ENCODE data around the gene PRSS8. TPM values are rescaled to one million over a fixed set of nuclear protein-coding genes. Genes with fewer than 3 reads are reported as not detected.
"Not testable (repeated sequence)": the region's sequence is repeated elsewhere in the genome, so short reads cannot be mapped to it uniquely, and the experiment has no call there.

Gene PRSS8
- total RNA-seq, 1 donor from 2014 or later: 103 TPM

- Histone ChIP-seq H3K4me1 (peaks cover 33% of the 10 kb centered on the region), H3K27ac (peak within 1 kb of the TSS; percentile 96), H3K4me3 (peak within 1 kb of the TSS; percentile 83), H3K9me3 (no peaks in the 10 kb centered on the region), H3K36me3 (peaks cover 28% of the 10 kb centered on the region), H3K27me3 (no peaks in the 10 kb centered on the region)
- ATAC-seq (peak; percentile 90), DNase-seq (peak; percentile 95)
- intact Hi-C loops (cut with DNase I): no loop called here
- no peak for TF ChIP-seq CTCF (IDR thresholded peaks at IDR 0.05)
Measured at GRCh38 chr16:31179747-31180459, 44.4 kb upstream of the PRSS8 start, which contains the start of gene FUS. Gene FUS (plus strand): TSS chr16:31180139. CDS start chr16:31180215, 76 bp downstream.

GRCh38 chr16:31179219-31179746, 43.8 kb upstream of the PRSS8 start:
- peak overlapping the region; percentile 83 for H3K4me3 ChIP-seq
- peak overlapping the region; percentile 96 for H3K27ac ChIP-seq
- intact Hi-C loops (cut with DNase I): no loop called here
- no peaks in the 10 kb centered on the region for H3K9me3 ChIP-seq
- H3K27me3 ChIP-seq: no peaks in the 10 kb centered on the region
- no peak for TF ChIP-seq CTCF (IDR thresholded peaks at IDR 0.05)
- H3K36me3 ChIP-seq: peaks cover 22% of the 10 kb centered on the region
- peaks cover 33% of the 10 kb centered on the region for H3K4me1 ChIP-seq
- DNase-seq (no peak), ATAC-seq (no peak)

GRCh38 chr16:31177136-31177535, 41.6 kb upstream of the PRSS8 start:
- peak; percentile 68 for DNase-seq
- H3K4me1 ChIP-seq: peaks cover 21% of the 10 kb centered on the region

GRCh38 chr16:31170048-31170447, 34.5 kb upstream of the PRSS8 start:
- ATAC-seq: not testable (repeated sequence)

More at GRCh38 chr16:31177136-31177535, 41.6 kb upstream of the PRSS8 start:
- Histone ChIP-seq H3K9me3 (no peaks in the 10 kb centered on the region), H3K27me3 (no peaks in the 10 kb centered on the region), H3K4me3 (no peak overlapping the region), H3K36me3 (peaks cover under 1% of the 10 kb centered on the region), H3K27ac (no peak overlapping the region)
- ATAC-seq: peak; percentile 51
- intact Hi-C loops (cut with DNase I): no loop called here
- no peak for TF ChIP-seq CTCF (IDR thresholded peaks at IDR 0.05)

GRCh38 chr16:31168848-31169247, 33.3 kb upstream of the PRSS8 start:
- DNase-seq: no peak

More at GRCh38 chr16:31170048-31170447, 34.5 kb upstream of the PRSS8 start:
- H3K27me3 ChIP-seq; DNase-seq; H3K9me3 ChIP-seq; intact Hi-C loops (cut with DNase I); H3K36me3 ChIP-seq; H3K4me3 ChIP-seq; H3K27ac ChIP-seq; H3K4me1 ChIP-seq: not testable (repeated sequence)

More at GRCh38 chr16:31168848-31169247, 33.3 kb upstream of the PRSS8 start:
- H3K9me3 ChIP-seq: no peaks in the 10 kb centered on the region
- H3K27me3 ChIP-seq: no peaks in the 10 kb centered on the region
- intact Hi-C loops (cut with DNase I): no loop called here
- H3K36me3 ChIP-seq: no peaks in the 10 kb centered on the region
- no peak for TF ChIP-seq CTCF (IDR thresholded peaks at IDR 0.05)
- no peaks in the 10 kb centered on the region for H3K4me1 ChIP-seq
- no peak overlapping the region for H3K4me3 ChIP-seq
- no peak for ATAC-seq
- H3K27ac ChIP-seq: no peak overlapping the region
